HL-60 (cell line): ENCODE data around the gene GPHN.

Source experiments
- CTCF ChIP-seq: IDR thresholded peaks from one replicate; pipeline ENCODE4 v1.5.1; 2011; ENCODE audit warnings: low read length, control low read depth, inconsistent platforms; ENCODE audit not compliant: insufficient read depth
- POLR2AphosphoS5 ChIP-seq: IDR thresholded peaks from 2 replicates; pipeline ENCODE4 v1.6.1; 2012; ENCODE audit warnings: low read depth
- SPI1 ChIP-seq: IDR thresholded peaks from 2 replicates; pipeline ENCODE4 v1.6.1; 2012; ENCODE audit warnings: low read depth, mild to moderate bottlenecking, borderline replicate concordance
- TF ChIP-seq, protein P1 (sequence below): IDR thresholded peaks from 2 replicates; pipeline ENCODE4 v1.6.1; 2012; ENCODE audit warnings: low read depth; ENCODE audit not compliant: insufficient replicate concordance

GRCh38 chr14:66540038-66540437, 32.1 kb downstream of the GPHN start:
- TF ChIP-seq CTCF (no peak), POLR2AphosphoS5 (no peak), SPI1 (no peak)
- TF ChIP-seq, protein P1, sequence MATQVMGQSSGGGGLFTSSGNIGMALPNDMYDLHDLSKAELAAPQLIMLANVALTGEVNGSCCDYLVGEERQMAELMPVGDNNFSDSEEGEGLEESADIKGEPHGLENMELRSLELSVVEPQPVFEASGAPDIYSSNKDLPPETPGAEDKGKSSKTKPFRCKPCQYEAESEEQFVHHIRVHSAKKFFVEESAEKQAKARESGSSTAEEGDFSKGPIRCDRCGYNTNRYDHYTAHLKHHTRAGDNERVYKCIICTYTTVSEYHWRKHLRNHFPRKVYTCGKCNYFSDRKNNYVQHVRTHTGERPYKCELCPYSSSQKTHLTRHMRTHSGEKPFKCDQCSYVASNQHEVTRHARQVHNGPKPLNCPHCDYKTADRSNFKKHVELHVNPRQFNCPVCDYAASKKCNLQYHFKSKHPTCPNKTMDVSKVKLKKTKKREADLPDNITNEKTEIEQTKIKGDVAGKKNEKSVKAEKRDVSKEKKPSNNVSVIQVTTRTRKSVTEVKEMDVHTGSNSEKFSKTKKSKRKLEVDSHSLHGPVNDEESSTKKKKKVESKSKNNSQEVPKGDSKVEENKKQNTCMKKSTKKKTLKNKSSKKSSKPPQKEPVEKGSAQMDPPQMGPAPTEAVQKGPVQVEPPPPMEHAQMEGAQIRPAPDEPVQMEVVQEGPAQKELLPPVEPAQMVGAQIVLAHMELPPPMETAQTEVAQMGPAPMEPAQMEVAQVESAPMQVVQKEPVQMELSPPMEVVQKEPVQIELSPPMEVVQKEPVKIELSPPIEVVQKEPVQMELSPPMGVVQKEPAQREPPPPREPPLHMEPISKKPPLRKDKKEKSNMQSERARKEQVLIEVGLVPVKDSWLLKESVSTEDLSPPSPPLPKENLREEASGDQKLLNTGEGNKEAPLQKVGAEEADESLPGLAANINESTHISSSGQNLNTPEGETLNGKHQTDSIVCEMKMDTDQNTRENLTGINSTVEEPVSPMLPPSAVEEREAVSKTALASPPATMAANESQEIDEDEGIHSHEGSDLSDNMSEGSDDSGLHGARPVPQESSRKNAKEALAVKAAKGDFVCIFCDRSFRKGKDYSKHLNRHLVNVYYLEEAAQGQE, result no peak
